Neural progenitor cell (in vitro differentiated cells): ENCODE data around the gene RNF114.

ENCODE experiments used
- CTCF ChIP-seq: fragments of 200-600 bp; sonication (generic); IDR thresholded peaks from 2 replicates; pipeline ENCODE4 v1.5.1; 2017; ENCODE audit warnings: antibody characterized with exemption, mild to moderate bottlenecking
- EZH2phosphoT487 ChIP-seq: fragments of 200-600 bp; sonication (generic); IDR thresholded peaks from 2 replicates; pipeline ENCODE4 v1.6.1; 2017; ENCODE audit warnings: antibody characterized with exemption

- TF ChIP-seq CTCF (no peak), EZH2phosphoT487 (no peak)
These were observed 29.6 kb downstream of the RNF114 start for GRCh38 chr20:49965781-49966305.
